ENCODE data around the gene CEP44.

The CEP44 gene

DNA sequence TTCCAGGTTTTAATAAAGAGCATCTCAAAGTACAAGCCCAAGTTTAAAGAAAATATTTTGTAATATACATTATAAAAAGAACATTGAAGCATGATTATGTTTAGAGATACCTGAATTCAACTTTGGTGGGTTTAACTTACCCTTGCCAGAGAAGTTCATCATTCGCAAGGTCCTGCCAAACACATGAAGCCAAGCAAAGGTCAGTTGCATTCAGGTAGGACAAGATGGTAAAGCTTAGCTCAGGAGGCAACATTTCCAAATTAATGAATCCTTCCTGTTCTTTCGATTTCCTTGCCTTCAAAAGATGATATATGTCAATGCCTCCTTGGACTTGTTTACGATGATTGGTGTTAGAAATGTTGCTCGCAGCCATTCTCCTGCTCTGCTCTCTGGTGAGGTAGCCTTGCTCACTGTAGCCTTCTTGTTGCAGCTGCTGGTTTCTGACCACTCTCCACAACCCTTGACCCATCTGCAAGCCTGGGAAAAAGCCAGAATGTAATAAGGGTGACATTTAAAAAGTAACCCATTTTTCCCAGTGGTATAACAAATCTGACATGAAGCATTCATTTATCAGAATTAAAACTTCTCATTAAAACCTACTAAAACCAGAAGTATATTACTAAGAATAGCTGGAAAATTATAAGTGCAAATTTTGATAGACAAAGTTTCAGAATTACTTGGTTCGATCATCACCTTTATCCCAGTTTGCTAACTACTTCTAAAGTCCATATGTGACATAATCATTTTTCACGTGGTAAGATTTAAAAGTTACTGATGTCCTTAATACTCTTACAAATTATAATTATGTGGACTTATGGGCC is 20.9 kb upstream of the CEP44 start:
- DNase-seq (ENCODE audit: low read depth): no peak
- no peak overlapping the region for H3K4me3 ChIP-seq (ENCODE audit: control insufficient read depth, low read depth, low read length)
- TF ChIP-seq, protein P1, sequence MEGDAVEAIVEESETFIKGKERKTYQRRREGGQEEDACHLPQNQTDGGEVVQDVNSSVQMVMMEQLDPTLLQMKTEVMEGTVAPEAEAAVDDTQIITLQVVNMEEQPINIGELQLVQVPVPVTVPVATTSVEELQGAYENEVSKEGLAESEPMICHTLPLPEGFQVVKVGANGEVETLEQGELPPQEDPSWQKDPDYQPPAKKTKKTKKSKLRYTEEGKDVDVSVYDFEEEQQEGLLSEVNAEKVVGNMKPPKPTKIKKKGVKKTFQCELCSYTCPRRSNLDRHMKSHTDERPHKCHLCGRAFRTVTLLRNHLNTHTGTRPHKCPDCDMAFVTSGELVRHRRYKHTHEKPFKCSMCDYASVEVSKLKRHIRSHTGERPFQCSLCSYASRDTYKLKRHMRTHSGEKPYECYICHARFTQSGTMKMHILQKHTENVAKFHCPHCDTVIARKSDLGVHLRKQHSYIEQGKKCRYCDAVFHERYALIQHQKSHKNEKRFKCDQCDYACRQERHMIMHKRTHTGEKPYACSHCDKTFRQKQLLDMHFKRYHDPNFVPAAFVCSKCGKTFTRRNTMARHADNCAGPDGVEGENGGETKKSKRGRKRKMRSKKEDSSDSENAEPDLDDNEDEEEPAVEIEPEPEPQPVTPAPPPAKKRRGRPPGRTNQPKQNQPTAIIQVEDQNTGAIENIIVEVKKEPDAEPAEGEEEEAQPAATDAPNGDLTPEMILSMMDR (conservative IDR thresholded peaks at IDR 0.05; ENCODE audit: control insufficient read depth, insufficient read depth, low read depth, low read length): no peak

DNA sequence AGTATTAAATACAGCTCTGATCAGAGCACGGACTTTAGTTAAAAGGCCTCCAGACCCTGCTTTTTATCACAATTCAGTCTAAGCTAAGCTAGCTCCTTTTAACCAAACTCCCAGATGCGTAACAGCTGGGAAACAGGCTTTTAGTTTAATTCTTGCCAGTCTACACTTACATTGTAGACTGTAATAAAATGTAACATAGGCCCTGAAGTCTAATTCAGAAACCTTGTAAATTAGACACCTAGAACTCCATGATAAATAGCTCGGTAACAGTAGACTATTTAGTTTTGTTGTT is 20.3 kb upstream of the CEP44 start:
- DNase-seq (ENCODE audit: low read depth): no peak
- no peak overlapping the region for H3K4me3 ChIP-seq (ENCODE audit: control insufficient read depth, low read depth, low read length)
- TF ChIP-seq, protein P1 (conservative IDR thresholded peaks at IDR 0.05; ENCODE audit: control insufficient read depth, insufficient read depth, low read depth, low read length): no peak

DNA sequence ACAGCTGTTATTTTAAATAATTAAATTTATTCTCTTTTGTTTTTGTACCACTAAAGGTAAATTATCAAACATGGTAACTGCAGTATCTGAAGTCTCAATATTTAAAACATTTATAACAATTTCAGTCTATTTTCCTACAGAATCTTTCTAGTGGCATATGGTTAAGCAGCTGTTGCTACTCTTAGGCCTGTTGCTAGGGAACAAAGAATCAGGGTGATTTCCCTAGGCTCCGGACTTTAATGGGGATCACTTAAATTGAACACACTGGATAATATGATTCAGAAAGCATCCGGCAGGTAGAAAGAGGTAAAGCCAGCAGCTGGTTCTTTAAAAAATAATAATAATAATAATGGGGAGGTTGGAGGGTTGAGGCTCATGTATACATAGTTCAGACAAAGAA is 17.8 kb upstream of the CEP44 start:
- DNase-seq (ENCODE audit: low read depth): no peak
- no peak overlapping the region for H3K4me3 ChIP-seq (ENCODE audit: control insufficient read depth, low read depth, low read length)
- TF ChIP-seq, protein P1 (conservative IDR thresholded peaks at IDR 0.05; ENCODE audit: control insufficient read depth, insufficient read depth, low read depth, low read length): no peak

DNA sequence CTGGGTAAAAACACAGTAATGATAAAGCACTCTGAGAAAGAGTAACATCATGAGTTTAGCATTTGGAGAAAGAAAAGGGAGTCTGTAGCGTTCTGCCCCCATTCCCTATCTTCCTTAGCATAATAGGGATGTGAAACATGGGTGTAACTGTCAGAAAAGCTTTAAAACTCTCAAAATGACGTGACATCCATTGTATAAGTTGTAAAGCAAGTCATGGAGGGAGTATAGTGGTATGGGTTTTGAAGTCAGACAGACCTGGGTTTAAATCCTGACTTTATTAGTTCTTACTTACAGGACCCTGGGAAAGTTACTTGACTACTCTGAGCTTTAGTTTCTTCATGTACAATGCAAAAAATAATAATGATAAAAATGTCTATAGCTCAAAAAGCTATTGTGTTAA is 17.3 kb upstream of the CEP44 start:
- no peak overlapping the region for H3K4me3 ChIP-seq (ENCODE audit: control insufficient read depth, low read depth, low read length)
- no peak for DNase-seq (ENCODE audit: low read depth)
- TF ChIP-seq, protein P1 (conservative IDR thresholded peaks at IDR 0.05; ENCODE audit: control insufficient read depth, insufficient read depth, low read depth, low read length): no peak

DNA sequence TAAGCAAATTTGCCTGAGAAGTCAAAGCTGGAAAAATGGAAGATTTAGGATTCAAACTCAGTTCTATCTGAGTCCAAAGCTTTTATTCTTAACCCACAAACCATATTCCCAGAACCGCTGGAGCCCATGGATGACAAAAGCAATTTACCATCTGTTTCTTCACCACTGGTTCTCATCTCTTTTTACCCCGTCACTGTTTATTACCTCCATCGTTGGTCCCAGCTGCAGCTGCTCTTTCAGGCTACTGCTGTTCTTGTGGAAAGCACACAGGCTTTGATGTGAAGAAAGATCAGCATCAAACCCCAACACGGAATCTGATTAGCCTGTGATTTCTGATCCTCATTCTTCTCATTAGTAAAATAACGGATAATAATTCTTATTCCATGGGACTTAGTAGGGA is 9.8 kb upstream of the CEP44 start:
- DNase-seq (ENCODE audit: low read depth): no peak
- TF ChIP-seq, protein P1 (conservative IDR thresholded peaks at IDR 0.05; ENCODE audit: control insufficient read depth, insufficient read depth, low read depth, low read length): no peak

DNA sequence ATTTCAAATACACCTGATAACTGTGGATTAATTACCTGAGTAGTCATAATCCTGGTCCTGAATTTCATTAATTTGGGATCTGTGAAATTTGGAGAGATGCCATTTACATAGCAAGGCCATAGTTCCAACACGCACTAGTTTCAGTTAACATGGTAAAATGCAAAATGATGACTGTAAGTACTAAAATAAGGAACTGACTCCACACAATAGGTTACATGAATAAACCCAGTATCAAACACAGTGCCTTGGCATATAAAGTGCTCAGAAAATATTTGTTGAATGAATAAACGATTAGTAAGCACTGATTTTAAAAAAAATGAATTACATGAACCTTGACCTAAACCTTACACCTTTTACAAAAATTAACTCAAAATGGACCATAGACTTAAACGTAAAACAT is 9.3 kb upstream of the CEP44 start:
- no peak overlapping the region for H3K4me3 ChIP-seq (ENCODE audit: control insufficient read depth, low read depth, low read length)
- TF ChIP-seq, protein P1 (conservative IDR thresholded peaks at IDR 0.05; ENCODE audit: control insufficient read depth, insufficient read depth, low read depth, low read length): no peak
- no peak for DNase-seq (ENCODE audit: low read depth)

More for the DNA sequence above, 9.8 kb upstream of the CEP44 start:
- H3K4me3 ChIP-seq (ENCODE audit: control insufficient read depth, low read depth, low read length): no peak overlapping the region

All from fibroblast of mammary gland (primary cell).